NT2/D1 (cell line): ENCODE data around the gene EPN1.

Source experiments
- DNase-seq: peaks from one replicate; pipeline ENCODE4 v3.0.0-alpha.2; 2011; ENCODE audit warnings: low read depth, low spot score
- H3K27me3 ChIP-seq: 2 replicates; pipeline ENCODE4 v1.6.0; 2011; ENCODE audit warnings: mild to moderate bottlenecking; ENCODE audit not compliant: insufficient read length, insufficient read depth
- H3K36me3 ChIP-seq: 2 replicates; pipeline ENCODE4 v1.6.1; 2011; ENCODE audit warnings: mild to moderate bottlenecking, low read length, mixed read lengths; ENCODE audit not compliant: insufficient read depth, insufficient read length
- H3K4me1 ChIP-seq: 2 replicates; pipeline ENCODE4 v1.5.1; 2011; ENCODE audit not compliant: insufficient read depth, insufficient read length
- H3K4me3 ChIP-seq: 2 replicates; pipeline ENCODE4 v1.5.1; 2011; ENCODE audit warnings: low read depth; ENCODE audit not compliant: insufficient read length
- H3K9ac ChIP-seq: 2 replicates; pipeline ENCODE4 v1.6.0; 2011; ENCODE audit warnings: low read depth; ENCODE audit not compliant: insufficient read length
- H3K9me3 ChIP-seq: 2 replicates; pipeline ENCODE4 v1.5.1; 2011; ENCODE audit warnings: mild to moderate bottlenecking, low read length; ENCODE audit not compliant: insufficient read depth
- SUZ12 ChIP-seq: IDR thresholded peaks from 2 replicates; pipeline ENCODE4 v1.6.1; 2011; ENCODE audit not compliant: insufficient read length, insufficient read depth; ENCODE audit errors: extremely low read depth
- YY1 ChIP-seq: IDR thresholded peaks from 2 replicates; pipeline ENCODE4 v1.6.1; 2011; ENCODE audit not compliant: insufficient read length, insufficient read depth
- ZNF274 ChIP-seq: IDR thresholded peaks from 2 replicates; pipeline ENCODE4 v1.6.1; 2011; ENCODE audit warnings: mild to moderate bottlenecking, low read depth, low read length

Gene EPN1

DNA sequence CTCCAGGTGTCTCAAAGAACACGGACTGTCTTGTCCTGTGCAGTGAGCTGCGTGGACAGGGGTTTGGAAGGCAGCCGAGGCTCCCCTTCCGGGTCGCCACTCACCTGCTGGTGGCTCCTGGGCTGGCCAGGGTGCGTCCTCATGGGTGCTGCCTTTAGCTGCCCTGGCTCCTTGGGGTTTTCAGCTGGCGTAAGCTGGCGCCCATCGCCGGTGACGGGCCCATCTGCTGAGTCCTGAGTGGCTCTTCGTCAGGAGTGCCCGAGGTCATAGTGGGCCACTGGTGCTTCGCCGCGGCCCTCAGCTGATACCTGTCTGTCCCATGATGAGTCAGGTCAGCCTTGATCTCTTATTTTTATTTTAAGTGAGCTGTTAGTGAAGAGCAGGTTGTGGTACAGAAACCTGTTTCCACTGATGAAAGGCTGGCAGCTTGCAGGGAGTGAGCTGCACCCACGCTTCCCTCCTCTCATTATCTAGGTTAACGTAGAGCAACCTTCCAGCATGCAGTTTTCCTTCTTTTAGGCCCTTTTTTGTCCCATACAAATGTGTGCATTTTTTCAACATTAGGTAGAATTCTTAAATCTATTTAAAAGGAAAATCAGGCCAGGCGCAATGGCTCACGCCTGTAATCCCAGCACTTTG, 18.4 kb downstream of the EPN1 start:
- Histone ChIP-seq H3K4me1 (no peaks in the 10 kb centered on the region), H3K27me3 (no peaks in the 10 kb centered on the region), H3K9ac (no peak overlapping the region), H3K9me3 (no peaks in the 10 kb centered on the region), H3K36me3 (peaks cover 82% of the 10 kb centered on the region), H3K4me3 (no peak overlapping the region)
- no peak for DNase-seq
- TF ChIP-seq SUZ12 = no peak
- TF ChIP-seq YY1 = no peak
- no peak for TF ChIP-seq ZNF274

DNA sequence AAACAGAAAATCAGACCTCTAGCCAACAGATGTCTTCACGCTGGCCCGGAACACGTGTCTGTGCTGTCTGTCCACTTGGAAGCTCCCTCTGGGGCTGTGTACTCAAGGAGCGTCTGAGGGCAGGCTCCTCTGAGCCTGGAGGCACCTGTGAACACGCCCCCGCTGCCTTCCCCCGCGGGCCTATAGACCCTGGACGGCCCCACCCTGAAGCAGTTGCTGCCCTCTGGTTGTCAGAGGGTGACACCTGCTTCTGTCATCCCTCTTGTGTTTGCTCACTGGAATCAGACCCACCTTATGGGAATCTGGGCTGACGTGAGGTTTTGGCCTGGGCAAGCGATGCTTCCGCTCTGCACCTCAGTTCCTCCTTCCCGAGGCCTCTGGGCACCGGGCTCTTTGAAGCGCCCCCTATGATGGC, 19.2 kb downstream of the EPN1 start:
- H3K4me1 ChIP-seq = no peaks in the 10 kb centered on the region
- H3K27me3 ChIP-seq = no peaks in the 10 kb centered on the region
- no peak overlapping the region for H3K9ac ChIP-seq
- DNase-seq = no peak
- H3K4me3 ChIP-seq = no peak overlapping the region
- H3K9me3 ChIP-seq = no peaks in the 10 kb centered on the region
- no peak for TF ChIP-seq YY1
- TF ChIP-seq SUZ12 = no peak
- no peak for TF ChIP-seq ZNF274
- H3K36me3 ChIP-seq = peaks cover 77% of the 10 kb centered on the region

DNA sequence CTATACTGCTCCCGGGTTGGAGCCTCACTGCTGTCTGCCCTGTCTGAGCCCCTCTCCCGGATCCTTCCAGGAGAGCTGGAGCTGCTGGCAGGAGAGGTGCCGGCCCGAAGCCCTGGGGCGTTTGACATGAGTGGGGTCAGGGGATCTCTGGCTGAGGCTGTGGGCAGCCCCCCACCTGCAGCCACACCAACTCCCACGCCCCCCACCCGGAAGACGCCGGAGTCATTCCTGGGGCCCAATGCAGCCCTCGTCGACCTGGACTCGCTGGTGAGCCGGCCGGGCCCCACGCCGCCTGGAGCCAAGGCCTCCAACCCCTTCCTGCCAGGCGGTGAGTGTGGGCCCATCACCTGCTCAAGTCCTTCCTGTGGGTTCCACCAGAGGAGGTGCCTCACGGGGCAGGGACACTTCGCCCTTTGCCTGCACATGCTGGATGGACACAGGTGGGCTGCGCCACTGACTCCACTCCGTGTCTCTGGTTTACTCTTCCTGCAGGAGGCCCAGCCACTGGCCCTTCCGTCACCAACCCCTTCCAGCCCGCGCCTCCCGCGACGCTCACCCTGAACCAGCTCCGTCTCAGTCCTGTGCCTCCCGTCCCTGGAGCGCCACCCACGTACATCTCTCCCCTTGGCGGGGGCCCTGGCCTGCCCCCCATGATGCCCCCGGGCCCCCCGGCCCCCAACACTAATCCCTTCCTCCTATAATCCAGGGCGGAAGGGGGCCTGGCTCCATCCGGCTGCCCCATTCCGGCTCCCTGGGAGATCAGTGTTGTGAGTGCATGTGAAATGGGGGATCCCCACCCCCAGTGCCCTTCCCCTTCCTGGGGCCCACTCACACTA, 19.8 kb downstream of the EPN1 start:
- Histone ChIP-seq H3K9ac (no peak overlapping the region), H3K36me3 (peaks cover 75% of the 10 kb centered on the region)
- no peak for DNase-seq

DNA sequence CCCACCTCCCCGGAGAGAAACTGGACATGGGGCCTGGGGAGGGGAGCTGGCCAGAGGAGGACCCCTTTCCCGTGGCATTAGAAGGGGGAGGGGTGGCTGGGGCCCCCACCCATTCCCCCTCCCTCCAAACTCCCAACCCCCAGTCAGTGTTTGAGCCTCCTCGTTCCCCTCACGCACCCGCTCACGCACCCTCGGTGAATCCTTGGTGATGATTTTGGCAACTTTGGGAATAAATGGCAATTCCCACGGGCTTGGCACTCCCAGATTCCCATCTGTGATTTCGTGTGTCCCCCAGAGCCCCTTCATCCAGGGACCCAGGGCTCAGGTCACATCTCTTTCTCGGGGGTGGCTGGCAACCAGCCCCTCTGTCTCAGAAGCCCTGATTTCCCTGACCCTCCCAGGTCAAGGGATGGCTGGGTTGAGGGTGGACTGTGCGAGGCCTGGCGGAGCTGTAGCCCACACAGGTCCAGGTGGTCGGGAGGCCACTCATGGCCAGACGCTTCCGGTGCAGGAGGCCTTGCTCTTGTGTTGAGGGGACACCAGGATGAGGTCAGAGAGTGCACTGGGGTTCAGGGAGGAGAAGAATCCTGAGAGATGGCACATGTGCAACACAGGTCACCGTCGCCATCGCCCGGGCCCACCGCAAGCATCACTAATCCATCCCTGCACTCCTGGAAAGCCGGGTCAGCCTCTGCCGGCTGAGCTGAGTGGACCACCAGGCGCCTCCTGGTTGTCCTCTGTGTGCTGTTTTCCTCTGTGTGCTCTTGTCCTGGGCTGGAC, 20.7 kb downstream of the EPN1 start:
- H3K36me3 ChIP-seq = peaks cover 71% of the 10 kb centered on the region
- no peak overlapping the region for H3K4me3 ChIP-seq
- H3K27me3 ChIP-seq = no peaks in the 10 kb centered on the region
- no peaks in the 10 kb centered on the region for H3K9me3 ChIP-seq
- TF ChIP-seq YY1 = no peak
- TF ChIP-seq ZNF274 = no peak
- no peak for TF ChIP-seq SUZ12
- no peak for DNase-seq
- H3K4me1 ChIP-seq = no peaks in the 10 kb centered on the region
- H3K9ac ChIP-seq = no peak overlapping the region

More for the DNA sequence above, 19.8 kb downstream of the EPN1 start:
- TF ChIP-seq SUZ12 (no peak), YY1 (no peak), ZNF274 (no peak)
- Histone ChIP-seq H3K4me3 (no peak overlapping the region), H3K4me1 (no peaks in the 10 kb centered on the region), H3K27me3 (no peaks in the 10 kb centered on the region), H3K9me3 (no peaks in the 10 kb centered on the region)

DNA sequence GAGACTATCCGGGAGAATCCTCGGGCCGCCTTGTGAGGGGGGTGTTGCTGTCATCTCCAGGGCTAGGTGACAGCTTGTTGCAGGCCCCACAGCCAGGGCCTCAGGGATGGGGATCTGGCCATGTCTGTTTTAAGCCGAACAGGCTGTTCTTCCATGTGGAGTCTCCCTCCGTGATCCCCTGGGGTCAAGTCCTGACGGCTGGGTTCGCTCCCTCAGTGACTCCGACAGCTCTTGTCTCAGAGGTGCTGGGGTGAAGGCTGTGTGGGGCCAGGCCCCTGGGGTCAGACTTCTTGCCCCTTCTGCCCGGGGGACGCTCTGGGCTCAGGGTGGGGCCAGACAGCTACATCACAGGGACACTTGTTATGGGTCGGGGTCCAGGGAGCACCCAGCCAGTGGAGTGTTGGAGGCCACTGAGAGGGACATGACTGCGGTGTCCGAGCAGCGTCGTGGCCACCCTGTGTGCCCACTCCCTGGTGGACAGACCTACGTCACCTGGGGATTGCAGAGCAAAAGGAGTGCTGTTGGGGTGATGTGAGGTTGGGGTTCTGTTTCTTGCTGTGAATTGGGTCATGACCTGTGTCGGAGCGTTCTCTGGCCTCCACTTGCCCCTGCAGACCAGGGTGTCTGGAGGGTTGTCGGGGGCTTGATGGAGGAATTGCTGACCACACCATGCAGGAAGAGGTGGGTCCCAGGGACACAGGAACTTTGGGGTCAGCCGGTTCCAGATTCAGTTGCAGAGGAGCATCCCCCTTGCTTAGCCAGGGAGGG, 21.5 kb downstream of the EPN1 start:
- Histone ChIP-seq H3K9ac (no peak overlapping the region), H3K4me1 (no peaks in the 10 kb centered on the region), H3K9me3 (no peaks in the 10 kb centered on the region), H3K36me3 (peaks cover 65% of the 10 kb centered on the region), H3K27me3 (no peaks in the 10 kb centered on the region), H3K4me3 (no peak overlapping the region)
- no peak for TF ChIP-seq ZNF274
- TF ChIP-seq YY1 = no peak
- TF ChIP-seq SUZ12 = no peak
- DNase-seq = no peak

DNA sequence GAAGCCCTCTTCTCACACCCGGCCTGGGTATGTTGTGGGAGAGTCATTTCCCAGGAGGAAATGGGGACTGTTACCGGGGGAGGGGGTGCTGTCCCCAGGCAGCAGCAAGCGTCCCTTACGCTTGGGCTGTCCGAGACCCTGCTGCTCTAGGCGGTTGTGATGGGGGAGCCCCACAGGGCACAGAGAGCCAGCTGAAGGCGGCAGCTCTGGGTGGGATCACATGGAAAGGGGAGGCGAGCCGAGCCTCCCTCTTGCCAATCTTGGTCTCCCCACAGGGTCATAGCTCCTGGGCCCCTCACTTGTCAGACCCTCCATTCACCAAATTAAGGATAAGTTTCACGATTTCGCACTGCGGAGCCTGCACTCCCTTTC, 22.0 kb downstream of the EPN1 start:
- Histone ChIP-seq H3K4me1 (no peaks in the 10 kb centered on the region), H3K9ac (no peak overlapping the region), H3K9me3 (no peaks in the 10 kb centered on the region), H3K4me3 (no peak overlapping the region), H3K36me3 (peaks cover 60% of the 10 kb centered on the region), H3K27me3 (no peaks in the 10 kb centered on the region)
- no peak for DNase-seq
- no peak for TF ChIP-seq SUZ12
- no peak for TF ChIP-seq ZNF274
- no peak for TF ChIP-seq YY1
